Activated CD8-positive, alpha-beta memory T cell treated with anti-CD3 and anti-CD28 coated beads for 24 hours (primary cell): Measurements from ENCODE around the gene LMOD2.
"Not testable (repeated sequence)": the region's sequence is repeated elsewhere in the genome, so short reads cannot be mapped to it uniquely, and the experiment has no call there.

Experiments used
- DNase-seq: peaks from one replicate; pipeline ENCODE4 v3.0.0-alpha.2; 2020

Gene LMOD2, protein sequence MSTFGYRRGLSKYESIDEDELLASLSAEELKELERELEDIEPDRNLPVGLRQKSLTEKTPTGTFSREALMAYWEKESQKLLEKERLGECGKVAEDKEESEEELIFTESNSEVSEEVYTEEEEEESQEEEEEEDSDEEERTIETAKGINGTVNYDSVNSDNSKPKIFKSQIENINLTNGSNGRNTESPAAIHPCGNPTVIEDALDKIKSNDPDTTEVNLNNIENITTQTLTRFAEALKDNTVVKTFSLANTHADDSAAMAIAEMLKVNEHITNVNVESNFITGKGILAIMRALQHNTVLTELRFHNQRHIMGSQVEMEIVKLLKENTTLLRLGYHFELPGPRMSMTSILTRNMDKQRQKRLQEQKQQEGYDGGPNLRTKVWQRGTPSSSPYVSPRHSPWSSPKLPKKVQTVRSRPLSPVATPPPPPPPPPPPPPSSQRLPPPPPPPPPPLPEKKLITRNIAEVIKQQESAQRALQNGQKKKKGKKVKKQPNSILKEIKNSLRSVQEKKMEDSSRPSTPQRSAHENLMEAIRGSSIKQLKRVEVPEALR

DNA sequence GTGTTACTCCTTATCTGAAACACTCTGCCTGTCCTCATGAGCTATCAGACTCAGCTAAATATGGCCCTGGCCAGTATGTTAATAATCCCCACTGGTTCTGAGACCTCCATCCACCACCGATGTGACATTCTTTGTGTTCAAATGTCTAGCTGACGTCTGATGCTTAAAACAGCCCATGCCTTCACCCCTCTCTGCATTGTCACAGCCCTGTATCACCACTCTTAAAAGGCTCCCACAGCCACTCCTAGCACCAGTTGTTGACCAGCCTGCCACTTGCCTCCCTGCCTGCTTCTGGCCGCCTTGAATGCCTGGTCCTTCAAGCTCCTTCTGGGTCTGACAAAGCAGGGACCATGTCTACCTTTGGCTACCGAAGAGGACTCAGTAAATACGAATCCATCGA is at the start of gene LMOD2:
TSS of gene LMOD2 (plus strand) at position 253 of the 400 bp plus-strand sequence. CDS start at position 351, 98 bp downstream.
- no peak for DNase-seq

DNA sequence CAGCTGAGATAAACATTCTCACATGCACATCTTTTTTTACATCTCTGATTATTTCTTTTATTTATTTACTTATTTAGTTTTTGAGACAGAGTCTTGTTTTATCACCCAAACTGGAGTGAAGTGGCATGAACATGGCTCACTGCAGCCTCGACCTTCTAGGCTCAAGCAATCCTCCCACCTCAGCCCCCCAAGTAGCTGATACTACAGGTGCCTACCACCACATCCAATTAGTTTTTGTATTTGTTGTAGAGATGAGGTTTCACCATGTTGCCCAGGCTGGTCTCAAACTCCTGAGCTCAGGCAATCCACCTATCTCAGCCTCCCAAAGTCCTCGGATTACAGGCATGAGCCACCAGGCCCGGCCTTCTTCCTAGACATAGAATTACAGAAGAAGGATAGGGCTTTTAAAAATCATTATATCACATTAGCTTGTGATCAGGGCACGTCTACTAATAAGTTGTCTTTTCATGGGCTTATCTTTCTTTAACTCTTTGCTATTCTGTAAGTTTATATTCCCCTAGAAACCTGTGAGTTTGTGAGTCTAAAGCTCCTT is 48.2 kb upstream of the LMOD2 start:
- DNase-seq: no peak

DNA sequence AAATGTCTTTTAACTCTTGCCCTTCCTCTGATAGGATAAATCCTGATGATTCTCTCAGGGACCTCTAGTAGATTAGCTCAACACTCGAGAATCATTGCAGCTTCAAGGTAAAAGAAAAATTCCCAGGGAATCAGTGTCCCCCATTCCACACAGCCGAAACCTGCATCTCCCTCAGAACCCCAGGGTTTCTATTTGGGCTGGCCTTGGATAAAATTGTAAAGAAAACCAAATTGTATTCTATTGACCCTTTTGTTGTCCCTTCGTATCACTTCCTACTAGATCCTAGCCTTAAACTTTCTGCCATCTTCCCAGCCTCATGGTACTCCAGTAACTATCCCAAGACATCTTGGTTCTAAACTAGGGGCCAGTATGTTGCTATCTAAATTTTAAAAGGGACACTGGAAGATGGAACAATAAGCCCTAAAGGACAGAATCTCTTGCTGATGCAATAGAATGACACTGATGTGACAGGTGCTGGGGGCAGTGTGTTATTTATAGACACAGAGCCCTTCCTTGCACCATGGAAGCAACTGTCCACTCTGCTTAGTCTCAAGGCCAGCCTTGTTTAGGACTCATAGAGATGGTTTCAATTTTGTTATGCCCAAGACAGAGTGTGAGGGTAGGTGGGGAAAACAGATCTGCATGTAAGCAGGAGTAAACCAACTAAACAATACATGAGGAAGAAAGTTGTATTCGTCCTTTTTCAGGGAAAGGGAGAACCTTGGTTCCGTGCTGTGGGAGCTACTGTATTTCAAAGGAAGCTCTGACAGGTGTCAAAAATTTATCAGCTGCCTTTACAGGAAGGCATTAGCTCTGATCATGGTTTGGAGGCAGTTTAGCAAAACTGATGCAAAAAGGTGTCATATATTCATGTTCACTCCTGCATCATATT is 46.4 kb upstream of the LMOD2 start:
- no peak for DNase-seq

DNA sequence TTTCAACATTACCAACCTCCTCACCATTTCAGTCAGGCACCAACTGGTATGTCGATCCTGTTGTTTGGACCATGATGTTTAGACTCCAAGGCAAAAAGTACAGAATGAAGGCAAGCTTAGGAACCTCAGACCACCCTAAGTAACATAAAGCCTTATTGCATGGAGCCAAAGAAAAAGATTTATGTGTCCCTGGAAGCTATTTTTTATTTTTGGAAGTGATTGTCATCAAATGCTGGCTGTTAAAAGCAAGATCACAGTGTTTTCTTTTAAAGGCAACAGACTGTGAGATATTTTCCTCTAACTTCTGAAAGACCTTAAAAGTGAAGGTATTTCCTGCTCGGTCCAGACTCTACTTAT is 45.8 kb upstream of the LMOD2 start:
- no peak for DNase-seq

DNA sequence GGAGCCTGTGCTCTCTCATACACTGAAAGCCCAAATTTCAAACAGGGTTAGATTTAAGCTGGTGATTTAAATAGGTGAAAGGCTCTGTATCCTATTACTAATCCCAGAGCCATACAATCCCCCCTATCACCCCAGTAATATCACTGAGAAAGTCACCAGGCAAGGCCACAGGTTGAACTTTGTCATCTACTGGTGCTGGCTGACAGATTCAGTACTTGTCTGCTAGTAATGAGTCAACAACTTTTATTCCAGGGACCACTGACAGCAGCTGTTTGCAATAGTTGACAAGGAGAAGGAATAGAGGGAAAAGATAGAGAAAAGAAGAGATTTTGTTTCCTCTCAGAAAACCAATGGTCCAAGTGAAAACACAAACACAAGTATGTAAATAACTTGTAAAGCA is 43.6 kb upstream of the LMOD2 start:
- no peak for DNase-seq

DNA sequence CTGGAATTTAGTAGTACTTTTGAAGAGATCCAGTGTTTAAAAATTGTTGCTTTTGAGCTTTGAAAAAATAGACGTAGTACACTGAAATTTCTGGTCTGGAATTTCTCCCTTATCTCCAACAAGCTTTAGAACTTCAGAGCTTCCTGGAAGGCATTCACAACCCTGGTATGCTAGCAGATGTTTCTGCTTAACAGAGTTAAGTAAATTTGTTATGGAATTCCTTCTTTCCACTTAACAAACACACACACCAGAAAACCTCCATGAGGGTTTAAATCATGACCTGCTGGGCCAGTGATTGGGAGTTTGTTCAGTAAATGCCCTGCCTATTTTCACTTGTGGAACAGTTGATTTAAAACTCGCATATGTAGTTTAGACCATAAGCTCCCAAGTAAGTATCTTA is 40.3 kb upstream of the LMOD2 start:
- no peak for DNase-seq

DNA sequence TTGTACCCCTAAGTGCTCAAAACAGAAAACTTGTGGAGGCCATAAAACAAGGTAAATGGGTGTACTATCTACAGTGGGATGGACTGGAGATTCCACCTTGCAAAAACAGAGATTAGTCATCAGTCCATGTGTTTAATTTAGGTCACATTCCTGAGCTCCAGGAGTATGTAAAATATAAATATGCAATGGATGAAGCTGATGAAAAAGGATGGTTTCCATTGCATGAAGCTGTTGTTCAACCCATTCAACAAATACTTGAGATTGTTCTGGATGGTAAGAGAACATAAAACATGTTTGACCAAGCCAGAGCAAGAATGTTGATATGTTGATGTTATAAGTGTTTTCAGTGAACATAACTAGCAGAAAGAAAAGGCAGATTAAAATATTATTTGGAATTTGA is 39.4 kb upstream of the LMOD2 start:
- DNase-seq: no peak

DNA sequence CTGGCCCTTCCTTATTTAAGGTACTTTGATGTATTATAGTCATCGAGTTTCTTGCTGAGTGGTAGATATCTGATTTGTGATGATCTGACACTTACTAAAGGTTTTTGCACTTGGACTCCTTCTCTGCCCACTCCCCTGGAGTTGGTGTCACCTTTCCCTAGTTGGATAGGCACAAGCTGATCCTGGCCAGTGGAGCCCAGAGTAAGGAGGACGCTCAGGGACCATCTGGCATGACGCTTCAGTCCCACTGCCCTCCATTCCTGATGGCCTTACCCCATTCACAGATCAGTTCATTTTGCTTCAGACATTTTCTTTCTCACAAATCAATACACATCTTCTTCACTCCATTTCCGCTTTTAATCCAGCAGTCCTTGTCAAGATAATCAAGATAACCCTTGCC is 34.0 kb upstream of the LMOD2 start:
- no peak for DNase-seq

DNA sequence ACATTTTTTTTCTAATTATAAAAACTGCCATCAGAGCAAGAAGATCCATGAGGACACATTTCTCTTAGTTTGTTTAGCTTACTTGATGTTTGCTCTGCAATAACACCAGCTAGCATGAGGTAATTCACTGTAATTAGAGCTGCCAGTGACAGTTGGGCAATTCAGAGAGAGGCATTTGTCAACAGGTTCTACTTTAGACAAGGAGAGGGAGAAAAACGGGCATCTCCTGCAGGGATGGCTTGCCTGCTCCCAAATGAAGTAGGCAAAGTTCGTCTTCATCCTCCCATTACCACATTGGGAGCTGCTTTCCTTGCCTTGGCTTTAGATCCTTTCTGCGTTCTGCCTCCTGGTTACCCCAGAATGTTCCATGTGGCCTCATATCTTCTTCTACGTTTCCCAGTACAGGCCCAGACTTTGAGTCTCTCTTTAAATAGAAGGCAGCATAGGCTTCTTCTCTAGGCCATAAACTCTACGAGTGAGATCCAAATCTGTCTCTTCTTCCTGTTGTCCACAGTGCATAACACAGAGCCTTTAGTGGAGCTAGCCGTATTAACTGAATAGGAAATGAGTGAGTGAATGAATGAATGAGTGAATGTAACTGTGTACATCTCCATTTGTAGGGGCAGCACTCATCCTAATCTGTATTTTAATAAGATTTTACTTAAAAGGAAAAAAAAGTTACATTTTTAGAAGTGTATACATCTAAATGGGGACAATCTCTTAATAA is 32.8 kb upstream of the LMOD2 start:
- DNase-seq: no peak

DNA sequence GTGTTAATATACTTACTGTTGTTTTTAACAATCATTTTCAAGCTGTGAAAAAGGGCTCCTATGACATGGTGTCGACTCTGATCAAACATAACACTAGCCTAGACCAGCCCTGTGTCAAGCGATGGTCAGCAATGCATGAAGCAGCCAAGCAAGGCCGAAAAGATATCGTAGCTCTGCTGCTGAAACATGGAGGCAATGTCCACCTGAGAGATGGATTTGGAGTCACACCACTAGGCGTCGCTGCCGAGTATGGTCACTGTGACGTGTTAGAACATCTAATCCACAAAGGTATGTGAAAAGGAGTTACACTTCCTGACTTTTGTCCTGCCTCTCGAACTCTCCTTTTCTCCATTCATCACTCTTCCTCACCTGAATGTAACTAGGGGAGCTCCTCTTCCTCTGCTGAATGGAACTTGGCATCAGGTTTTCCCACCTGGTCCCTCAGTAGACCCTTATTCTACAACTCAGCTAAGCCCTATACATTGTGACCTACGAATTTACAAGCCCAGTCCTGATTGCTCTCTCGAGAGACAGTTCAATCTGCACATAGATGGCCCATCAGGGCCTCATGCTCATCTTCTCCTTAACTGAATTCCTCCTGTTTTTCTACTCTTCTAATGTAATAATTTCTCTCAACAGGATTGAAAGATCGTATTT is 31.0 kb upstream of the LMOD2 start:
- DNase-seq: peak; percentile 81

DNA sequence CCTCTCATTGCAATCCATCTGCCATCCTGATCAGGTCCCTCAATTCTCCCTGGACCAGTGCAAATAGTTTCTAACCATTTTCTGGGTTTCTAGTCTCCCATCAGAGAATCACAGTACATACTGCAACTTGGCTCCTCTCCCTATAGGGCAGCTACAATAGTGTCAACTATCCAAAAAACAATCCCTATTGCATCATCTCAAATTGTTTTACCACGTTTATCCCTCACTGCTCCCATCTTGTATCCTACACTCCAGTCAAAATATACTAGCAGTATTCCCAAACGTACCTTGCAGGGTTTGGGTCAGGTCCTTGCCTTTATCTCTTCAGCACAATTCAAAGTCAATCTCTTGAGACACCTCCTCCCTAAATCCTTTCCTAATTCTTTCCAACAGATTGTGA is 30.4 kb upstream of the LMOD2 start:
- DNase-seq: no peak

DNA sequence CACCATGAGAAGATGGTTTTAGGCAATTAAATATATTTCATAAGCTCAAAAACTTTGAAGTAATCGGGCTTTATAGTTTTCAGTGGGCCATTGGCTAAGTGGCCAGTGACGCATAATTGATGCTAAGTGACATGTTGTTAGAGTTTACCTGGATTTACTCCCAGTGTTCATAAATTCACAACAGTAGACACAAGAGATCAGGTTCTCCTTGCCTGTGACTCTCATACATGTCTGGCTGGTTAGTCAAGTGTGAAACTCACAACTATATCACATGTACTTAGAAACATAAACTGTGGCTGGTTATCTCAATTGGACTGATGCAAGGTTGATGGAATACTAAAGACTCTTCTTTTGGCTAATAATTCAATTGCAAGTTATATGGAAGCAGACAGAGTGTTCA is 27.8 kb upstream of the LMOD2 start:
- DNase-seq: no peak

DNA sequence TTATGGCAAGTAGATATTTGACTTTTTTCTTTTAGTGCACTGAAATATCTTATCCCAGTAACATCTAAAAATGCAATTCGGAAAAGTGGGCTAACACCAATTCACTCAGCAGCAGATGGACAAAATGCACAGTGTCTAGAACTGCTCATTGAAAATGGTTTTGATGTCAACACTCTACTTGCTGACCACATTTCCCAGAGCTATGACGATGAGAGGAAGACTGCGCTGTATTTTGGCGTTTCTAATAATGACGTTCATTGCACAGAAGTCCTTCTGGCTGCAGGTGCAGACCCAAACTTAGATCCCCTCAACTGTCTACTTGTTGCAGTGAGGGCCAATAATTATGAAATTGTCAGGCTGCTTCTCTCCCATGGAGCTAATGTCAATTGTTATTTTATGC is 26.8 kb upstream of the LMOD2 start:
- DNase-seq: no peak

DNA sequence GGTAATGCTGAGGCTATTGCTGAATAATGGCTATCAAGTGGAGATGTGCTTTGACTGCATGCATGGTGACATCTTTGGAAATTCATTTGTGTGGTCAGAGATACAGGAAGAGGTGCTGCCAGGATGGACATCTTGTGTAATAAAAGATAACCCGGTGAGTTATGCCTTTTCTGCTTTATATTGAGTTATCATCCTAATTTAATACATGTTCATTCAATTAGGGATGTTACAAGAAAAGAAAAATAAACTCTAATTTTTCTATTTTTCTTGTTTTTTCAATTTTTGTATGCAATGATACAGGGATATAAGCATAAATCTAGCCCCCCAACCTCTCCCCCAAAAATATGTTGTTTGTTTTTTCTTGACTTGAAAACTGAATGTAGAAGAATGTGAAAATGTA is 26.4 kb upstream of the LMOD2 start:
- DNase-seq: no peak

DNA sequence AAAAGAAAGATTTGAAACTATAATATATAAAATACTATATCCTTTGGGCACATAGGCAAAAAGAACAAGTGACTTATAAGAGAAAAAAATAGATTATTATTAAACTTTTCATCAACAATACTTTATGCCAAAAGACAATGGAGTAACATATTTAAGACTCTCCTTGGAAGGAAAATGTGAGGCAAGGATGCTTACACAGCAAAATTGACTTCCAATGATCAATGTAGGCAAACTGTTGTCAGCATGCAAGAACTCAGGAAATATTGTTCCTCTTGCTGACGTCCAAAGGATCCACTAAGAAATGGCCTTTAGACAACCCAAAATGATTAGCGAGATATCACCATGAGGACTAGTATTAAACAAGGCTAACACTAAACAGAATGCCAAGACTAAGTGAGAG is 22.9 kb upstream of the LMOD2 start:
- DNase-seq: no peak

DNA sequence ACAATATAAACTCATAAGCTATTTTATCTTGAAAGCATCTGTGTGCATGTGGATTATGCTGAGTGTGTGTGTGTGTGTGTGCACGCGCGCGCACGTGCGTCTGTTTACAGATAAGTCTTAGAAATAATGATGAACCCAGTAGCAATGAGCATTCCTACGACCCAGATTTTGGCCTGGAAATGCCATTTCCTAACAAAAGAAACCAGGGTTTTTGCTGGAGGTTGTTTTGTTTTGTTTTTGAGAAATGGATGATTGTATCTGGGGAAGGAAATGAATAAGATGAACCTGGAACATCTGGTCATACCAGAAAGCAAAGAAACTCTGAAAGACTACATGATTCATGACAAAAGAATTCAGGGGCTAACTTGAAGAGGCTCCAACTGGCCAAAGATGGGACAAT is 22.1 kb upstream of the LMOD2 start:
- DNase-seq: no peak

DNA sequence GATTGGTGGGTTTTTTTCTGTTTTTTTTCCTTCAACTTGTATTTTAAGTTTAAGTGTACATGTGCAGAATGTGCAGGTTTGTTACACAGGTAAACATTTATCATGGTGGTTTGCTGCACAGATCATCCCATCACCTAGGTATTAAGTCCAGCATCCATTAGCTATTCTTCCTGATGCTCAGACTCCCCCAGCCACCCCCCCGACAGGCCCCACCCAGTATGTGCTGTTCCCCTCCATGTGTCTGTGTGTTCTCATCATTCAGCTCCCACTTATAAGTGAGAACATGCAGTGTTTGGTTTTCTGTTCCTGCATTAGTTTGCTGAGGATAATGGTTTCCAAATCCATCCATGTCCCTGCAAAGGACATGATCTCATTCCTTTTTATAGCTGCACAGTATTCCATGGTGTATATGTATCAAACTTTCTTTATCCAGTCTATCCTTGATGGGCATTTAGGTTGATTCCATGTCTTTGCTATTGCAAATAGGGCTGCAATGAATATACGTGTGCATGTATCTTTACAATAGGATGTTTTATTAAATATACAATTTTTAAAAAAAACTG is 21.6 kb upstream of the LMOD2 start:
- DNase-seq: not testable (repeated sequence)

DNA sequence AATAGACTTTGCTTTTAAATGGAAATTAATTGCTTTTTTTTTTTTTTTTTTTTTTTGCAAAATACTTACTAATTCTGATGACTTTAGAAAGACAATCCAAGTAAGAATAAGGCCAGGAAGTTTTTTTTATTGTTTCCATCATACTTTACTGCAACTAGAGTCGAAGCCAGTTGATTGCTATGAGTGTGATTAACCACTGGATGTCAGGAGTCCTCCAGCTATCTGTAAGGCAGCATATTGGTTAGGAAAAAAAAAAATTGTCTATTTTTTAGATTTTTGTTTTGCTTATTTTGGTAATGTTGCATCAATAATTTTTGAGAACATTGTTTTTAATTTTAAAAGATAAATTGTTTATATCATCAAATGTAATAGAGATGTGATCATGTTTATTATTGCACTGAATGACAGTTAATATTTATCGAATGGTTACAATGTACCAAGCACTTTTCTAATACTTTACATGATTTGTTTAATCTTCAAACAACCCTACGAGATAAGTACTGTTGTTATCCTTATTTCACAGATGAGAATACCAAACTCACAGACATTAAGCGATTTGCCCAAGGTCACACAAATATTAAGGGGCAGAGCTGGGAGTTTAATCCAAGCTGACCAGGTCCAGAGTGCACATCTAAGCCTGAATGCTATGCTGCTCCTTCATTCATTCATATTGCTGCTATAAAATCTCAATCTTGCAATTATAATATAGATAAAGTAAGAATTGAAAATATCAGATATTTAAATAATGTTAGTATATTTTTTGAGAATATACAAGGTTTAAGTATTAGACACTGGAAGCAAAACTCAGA is 19.9 kb upstream of the LMOD2 start:
- no peak for DNase-seq

DNA sequence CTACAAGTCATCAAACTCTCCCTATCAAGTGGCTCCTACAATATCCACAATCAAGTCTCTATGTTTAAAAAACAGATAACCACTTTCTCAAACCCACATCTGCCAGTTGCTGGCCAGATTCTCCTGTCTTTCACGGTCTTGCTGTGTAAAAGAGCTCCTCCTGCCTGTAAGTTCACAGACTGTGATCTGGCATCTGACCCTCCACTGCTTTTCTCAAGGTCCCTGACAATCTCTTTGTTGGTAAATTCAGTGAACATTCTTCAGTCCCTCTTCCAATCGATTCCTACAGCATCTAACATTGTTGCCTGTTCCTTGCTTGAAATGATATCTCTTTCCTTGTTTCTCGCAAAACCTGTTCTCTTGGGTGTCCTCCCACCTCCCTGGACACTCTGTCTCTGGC is 18.5 kb upstream of the LMOD2 start:
- no peak for DNase-seq

DNA sequence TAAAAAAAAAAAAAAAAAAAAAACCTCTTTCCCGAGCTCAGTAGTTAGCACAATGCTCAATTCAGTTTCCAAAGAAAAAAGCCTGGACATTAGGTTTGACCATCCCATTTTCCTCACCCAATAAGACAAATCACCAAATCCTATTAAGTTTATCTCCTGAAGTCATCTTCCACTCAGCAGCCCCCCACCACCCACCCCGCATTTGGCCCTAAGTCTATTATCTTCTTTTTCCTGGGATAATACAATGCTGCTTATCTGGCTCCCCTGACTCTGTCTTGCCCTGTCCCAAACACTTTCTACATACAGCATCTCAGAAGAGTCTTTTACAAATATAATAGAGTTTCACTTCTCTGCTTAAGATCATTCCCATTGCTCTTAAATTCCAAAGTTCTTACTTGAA is 17.8 kb upstream of the LMOD2 start:
- no peak for DNase-seq

DNA sequence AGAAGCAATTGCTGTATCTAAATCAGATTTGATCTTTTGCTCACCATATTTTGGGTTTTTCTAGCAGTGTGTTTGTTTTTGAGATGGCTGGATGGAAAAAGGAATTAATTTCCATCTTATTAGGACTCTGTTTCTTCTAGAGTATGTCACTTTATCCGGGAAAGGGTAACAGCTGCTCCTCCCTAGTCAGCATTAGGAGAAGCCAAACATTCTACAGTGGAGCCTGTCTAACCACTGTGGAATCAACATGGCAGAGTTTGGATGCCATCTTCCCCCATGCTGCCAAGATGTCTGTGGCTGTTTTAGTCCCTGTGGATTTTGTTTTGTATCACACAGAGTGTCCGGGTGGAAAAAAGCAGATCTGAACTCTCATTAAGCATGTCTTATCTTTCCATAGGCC is 16.0 kb upstream of the LMOD2 start:
- no peak for DNase-seq
